K562 (cell line): ENCODE data around the gene THADA. TPM values are rescaled to one million over a fixed set of nuclear protein-coding genes. Genes with fewer than 3 reads are reported as not detected.

Experiments used
- ATAC-seq: fragments of 200-7000 bp; cut with Tn5 transposase; 3 replicates; pipeline ENCODE4 v1.9.1; 2020; ENCODE audit warnings: moderate library complexity
- BruUV-seq: library from RNA; stranded (reverse); fragments of 400-500 nt; replicated peaks from 2 replicates; lab custom pipeline; 2021; lab: Mats Ljungman, UMichigan
- CTCF ChIA-PET: fragments of 300-600 bp; formaldehyde crosslinking; extraction: SDS; loops from one replicate; lab custom pipeline; 2021; ENCODE audit warnings: low intra/inter-chr PET ratio; lab: Yijun Ruan, JAX
- POLR2A ChIA-PET: fragments of 300-600, 350-650 bp; sonication (Branson Sonifier 250); formaldehyde crosslinking; extraction: SDS; loops from one replicate; lab custom pipeline; 2021; ENCODE audit warnings: antibody characterized with exemption, inconsistent platforms; lab: Yijun Ruan, JAX
- DNase-seq, 4 experiments: peaks; one replicate each; pipeline versions ENCODE4 v3.0.0 to v3.0.0-alpha.2; 2011 to 2018; ENCODE audit warnings: low spot score in 3 of 4, mixed read lengths in 3 of 4; ENCODE audit errors: extremely low read depth in 1 of 4
- FAIRE-seq: peaks from 2 replicates; lab custom pipeline; 2011; peaks lifted over from hg19 to GRCh38; lab: Jason Lieb, UNC
- H2AFZ ChIP-seq: 2 replicates; pipeline ENCODE4 v1.6.0; 2011; ENCODE audit warnings: low read depth, low read length, control low read depth, inconsistent platforms
- H3K27ac ChIP-seq: fragments of 200-600 bp; 3 replicates; pipeline ENCODE4 v1.8.0; 2011; ENCODE audit warnings: low read depth, mild to moderate bottlenecking, control low read depth, inconsistent platforms, low read length, moderate library complexity, mixed read lengths; ENCODE audit errors: extremely low read depth
- H3K27me3 ChIP-seq, 2 experiments: fragments of 300-600 bp in 1 of 2; 2 replicates in 1 of 2; 3 replicates in 1 of 2; pipeline versions ENCODE4 v1.6.0 to v1.8.0; 2011; ENCODE audit warnings: inconsistent platforms in 2 of 2, low read length in 2 of 2, mild to moderate bottlenecking in 1 of 2, mixed read lengths in 1 of 2, moderate library complexity in 1 of 2; ENCODE audit not compliant: control insufficient read depth in 2 of 2, insufficient read depth in 2 of 2
- H3K36me3 ChIP-seq: fragments of 300-600 bp; 3 replicates; pipeline ENCODE4 v1.8.0; 2011; ENCODE audit warnings: mild to moderate bottlenecking, low read length, inconsistent platforms; ENCODE audit not compliant: control insufficient read depth, insufficient read depth
- H3K4me1 ChIP-seq, 2 experiments: fragments of 200-600 bp in 1 of 2; replicated peaks in 1 of 2; 2 replicates in 1 of 2; 3 replicates in 1 of 2; pipeline versions ENCODE4 v1.5.1 to v1.8.0; 2011; ENCODE audit warnings: inconsistent platforms in 2 of 2, low read length in 2 of 2, mild to moderate bottlenecking in 1 of 2, mixed read lengths in 1 of 2, moderate library complexity in 1 of 2; ENCODE audit not compliant: control insufficient read depth in 2 of 2, insufficient read depth in 2 of 2
- H3K4me2 ChIP-seq: 2 replicates; pipeline ENCODE4 v1.6.1; 2011; ENCODE audit warnings: low read length, control low read depth, inconsistent platforms, mixed read lengths; ENCODE audit not compliant: insufficient read depth
- H3K4me3 ChIP-seq: fragments of 200-600 bp; sonication (generic), shearing (Covaris generic); 2 replicates; pipeline ENCODE4 v1.5.1; 2016; ENCODE audit warnings: control low read depth, inconsistent platforms
- H3K79me2 ChIP-seq: fragments of 200-600 bp; 3 replicates; pipeline ENCODE4 v1.8.0; 2011; ENCODE audit warnings: low read length, inconsistent platforms; ENCODE audit not compliant: control insufficient read depth, insufficient read depth
- H3K9ac ChIP-seq, 2 experiments: 2 replicates each; pipeline versions ENCODE4 v1.6.0 to v1.6.1; 2011; ENCODE audit warnings: low read depth in 2 of 2, low read length in 2 of 2, control low read depth in 1 of 2, inconsistent platforms in 1 of 2, mild to moderate bottlenecking in 1 of 2, mixed read lengths in 1 of 2; ENCODE audit not compliant: insufficient read depth in 1 of 2
- H3K9me1 ChIP-seq: one replicate; pipeline ENCODE4 v1.6.0; 2011; ENCODE audit warnings: inconsistent platforms, mild to moderate bottlenecking, low read length, moderate library complexity; ENCODE audit not compliant: control insufficient read depth, insufficient read depth
- H3K9me3 ChIP-seq: replicated peaks from 2 replicates; pipeline ENCODE4 v1.5.1; 2011; ENCODE audit warnings: low read depth, low read length, inconsistent platforms; ENCODE audit not compliant: control insufficient read depth, insufficient read depth
- H4K20me1 ChIP-seq: replicated peaks from 2 replicates; pipeline ENCODE4 v1.6.1; 2011; ENCODE audit warnings: low read length, inconsistent platforms, mixed read lengths; ENCODE audit not compliant: control insufficient read depth, insufficient read depth
- FOXM1 ChIP-seq, 2 experiments: fragments of 450-650 bp in 1 of 2; sonication (generic) in 1 of 2; formaldehyde crosslinking in 1 of 2; IDR thresholded peaks; 2 replicates each; pipeline versions ENCODE4 v1.6.1 to v1.9.0; 2017 to 2022; ENCODE audit warnings: low read depth in 2 of 2, mild to moderate bottlenecking in 2 of 2, missing genetic modification reagents in 1 of 2, moderate library complexity in 1 of 2
- KHSRP ChIP-seq: fragments of 450-650 bp; IDR thresholded peaks from 2 replicates; pipeline ENCODE4 v1.6.1; 2017
- MYC ChIP-seq, 2 experiments: fragments of 250-450 bp in 1 of 2; sonication (Bioruptor Pico) in 1 of 2; IDR thresholded peaks; 2 replicates each; pipeline versions ENCODE4 v1.5.1 to v1.6.1; 2012 to 2021; ENCODE audit warnings: low read depth in 2 of 2, borderline replicate concordance in 1 of 2, improper control_type of control experiment in 1 of 2, low read length in 1 of 2, mild to moderate bottlenecking in 1 of 2, moderate library complexity in 1 of 2
- SIRT6 ChIP-seq: IDR thresholded peaks from one replicate; pipeline ENCODE4 v1.6.1; 2012; ENCODE audit warnings: low read depth, mild to moderate bottlenecking, control low read depth, inconsistent platforms, low read length, moderate library complexity
- ZNF407 ChIP-seq: fragments of 450-650 bp; IDR thresholded peaks from 2 replicates; pipeline ENCODE4 v1.6.1; 2016; ENCODE audit warnings: low read depth
- WGBS: fragments of 100-300 bp; shearing (Covaris generic); methylation state at CpG from one replicate; pipeline ENCODE4 v1.1.6; 2016; ENCODE audit warnings: low coverage, mixed read lengths; ENCODE audit not compliant: insufficient coverage; ENCODE audit errors: missing lambda C conversion rate; 5-methylcytosine and 5-hydroxymethylcytosine counted together
- in situ Hi-C: fragments of 300-500 bp; cut with MboI; formaldehyde crosslinking; loops from 4 replicates; pipeline ENCODE4 v1.15.0; 2018; ENCODE audit warnings: inconsistent platforms, mixed read lengths
- intact Hi-C: fragments of 100-400 bp; cut with micrococcal nuclease; formaldehyde crosslinking; loops from 2 replicates; pipeline ENCODE4 v1.14.2; 2022
- polyA plus RNA-seq, 8 experiments: library from polyadenylated mRNA; depleted of rRNA in 4 of 8; stranded (reverse) in 5 of 8; unstranded in 3 of 8; fragments of >200 nt; fragmentation: Nextera tagmentation in 2 of 8; fragmentation: Illumina TruSeq in 1 of 8; extraction: Ambion mirVana in 2 of 8; extraction: Trizol in 1 of 8; gene quantifications; 2 replicates each; pipeline versions ENCODE4 v1.2.1 to v1.2.3, GENCODE V29; 2011 to 2014; ENCODE audit warnings: inconsistent platforms in 1 of 8, missing spikeins in 1 of 8
- total RNA-seq, 7 experiments: library from RNA; depleted of rRNA in 6 of 7; stranded (reverse); fragments of >200 nt in 6 of 7; fragmentation: Illumina TruSeq in 2 of 7; extraction: Trizol in 2 of 7; gene quantifications; 2 replicates each; pipeline versions ENCODE4 v1.2.1 to v1.2.3, GENCODE V29; 2011 to 2021; ENCODE audit warnings: low replicate concordance in 1 of 7
- TF ChIP-seq, protein P1 (sequence below): fragments of 450-650 bp; IDR thresholded peaks from 2 replicates; pipeline ENCODE4 v1.6.1; 2018; ENCODE audit warnings: mild to moderate bottlenecking, low read depth; ENCODE audit not compliant: partially characterized antibody

THADA gene
- total and polyA plus RNA-seq, 9 of the 15 experiments (the other 6 are each of a cell fraction or from before 2014, with no cell fraction given): 17.8 to 34.7 (median 31.9) TPM

DNA sequence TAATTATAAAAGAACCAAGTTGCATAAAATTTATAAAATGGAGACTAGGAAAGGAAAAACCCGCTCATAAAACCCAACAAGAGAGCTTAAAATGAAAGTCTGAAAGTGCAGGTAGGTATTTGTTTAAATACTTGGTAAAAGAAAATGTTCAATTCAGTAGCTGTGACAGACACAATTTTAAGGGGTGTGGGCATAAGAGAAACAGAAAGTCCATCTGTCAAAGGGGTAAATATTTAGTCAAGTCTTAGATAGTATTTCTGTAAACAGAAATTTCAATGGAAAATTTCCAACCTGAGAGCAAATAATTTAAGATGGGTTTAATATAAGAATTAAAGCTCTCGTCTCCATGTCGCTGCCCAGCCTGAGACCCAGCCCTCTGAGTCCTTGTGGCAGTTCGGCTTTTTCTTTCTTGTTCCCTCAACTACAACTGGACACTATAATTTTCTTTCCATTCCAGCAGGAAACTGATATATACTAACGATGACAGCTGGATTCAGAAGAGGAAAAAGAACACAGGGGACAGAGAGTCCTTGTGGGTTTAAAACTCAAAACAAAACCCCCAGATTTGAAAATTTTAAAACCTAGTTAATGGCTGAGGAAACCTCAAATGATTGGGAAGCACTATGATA is 281.4 kb downstream of the THADA start:
- no peak for ATAC-seq
- intact Hi-C loops: no loop called here
- H3K27ac ChIP-seq: no peak overlapping the region
- peaks cover 4% of the 10 kb centered on the region; the same call in 1 of the 3 replicates for H3K36me3 ChIP-seq
- no peak overlapping the region for H3K9ac ChIP-seq
- no peak overlapping the region for H3K4me2 ChIP-seq
- CTCF ChIA-PET: no interaction called here
- no peaks in the 10 kb centered on the region for H3K79me2 ChIP-seq
- no peak overlapping the region for H2AFZ ChIP-seq
- H3K4me1 ChIP-seq: no peaks in the 10 kb centered on the region; a peak in 1 of 5 replicates
- POLR2A ChIA-PET: interaction anchor here (0.5 to 1.4 kb wide), 2 partner anchors 12 to 57 kb away, joined by 3 to 4 read pairs; no protein-coding TSS in a partner anchor
- 60% methylated on average over 5 of the region's 5 CpGs for WGBS
- H3K9me1 ChIP-seq: no peaks in the 10 kb centered on the region
- DNase-seq: no peak
- no peak overlapping the region for H3K4me3 ChIP-seq
- no peaks in the 10 kb centered on the region for H3K27me3 ChIP-seq
- H3K9me3 ChIP-seq: no peaks in the 10 kb centered on the region
- in situ Hi-C loops: no loop called here
- no peak for FAIRE-seq
- no peaks in the 10 kb centered on the region for H4K20me1 ChIP-seq
- no TSS peak for BruUV-seq
- TF ChIP-seq ZNF407 (no peak), KHSRP (no peak), SIRT6 (no peak), MYC (IDR thresholded peaks at IDR 0.05; ENCODE audit: low read depth, low read length) (no peak), MYC (CRISPR knock-in tag; IDR thresholded peaks at IDR 0.05; ENCODE audit: borderline replicate concordance, low read depth) (no peak), FOXM1 (IDR thresholded peaks at IDR 0.05; ENCODE audit: low read depth) (no peak), FOXM1 (CRISPR knock-in tag; IDR thresholded peaks at IDR 0.05; ENCODE audit: low read depth) (no peak)
- TF ChIP-seq, protein P1, sequence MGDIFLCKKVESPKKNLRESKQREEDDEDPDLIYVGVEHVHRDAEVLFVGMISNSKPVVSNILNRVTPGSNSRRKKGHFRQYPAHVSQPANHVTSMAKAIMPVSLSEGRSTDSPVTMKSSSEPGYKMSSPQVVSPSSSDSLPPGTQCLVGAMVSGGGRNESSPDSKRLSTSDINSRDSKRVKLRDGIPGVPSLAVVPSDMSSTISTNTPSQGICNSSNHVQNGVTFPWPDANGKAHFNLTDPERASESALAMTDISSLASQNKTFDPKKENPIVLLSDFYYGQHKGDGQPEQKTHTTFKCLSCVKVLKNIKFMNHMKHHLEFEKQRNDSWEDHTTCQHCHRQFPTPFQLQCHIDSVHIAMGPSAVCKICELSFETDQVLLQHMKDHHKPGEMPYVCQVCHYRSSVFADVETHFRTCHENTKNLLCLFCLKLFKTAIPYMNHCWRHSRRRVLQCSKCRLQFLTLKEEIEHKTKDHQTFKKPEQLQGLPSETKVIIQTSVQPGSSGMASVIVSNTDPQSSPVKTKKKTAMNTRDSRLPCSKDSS: no peak
